Neural cell (in vitro differentiated cells): Measurements from ENCODE around the gene MYO10. TPM values are rescaled to one million over a fixed set of nuclear protein-coding genes. Genes with fewer than 3 reads are reported as not detected.

ENCODE experiments used
- H2AFZ ChIP-seq: fragments of 200-600, 300-800 bp; sonication (generic), shearing (Covaris generic); 2 replicates; pipeline ENCODE4 v1.6.0; 2014; ENCODE audit warnings: low read depth, mild to moderate bottlenecking, antibody characterized with exemption, low read length, moderate library complexity
- H3F3A ChIP-seq: fragments of 200-600 bp; shearing (Covaris generic); 2 replicates; pipeline ENCODE4 v1.6.1; 2016; ENCODE audit warnings: mild to moderate bottlenecking, moderate library complexity, mixed read lengths, antibody characterized with exemption, low read length; ENCODE audit not compliant: insufficient read depth, poor library complexity, severe bottlenecking
- H3K27ac ChIP-seq: fragments of 200-600, 300-800 bp; sonication (generic), shearing (Covaris generic); 2 replicates; pipeline ENCODE4 v1.5.1; 2014; ENCODE audit warnings: mild to moderate bottlenecking, low read length, moderate library complexity
- H3K27me3 ChIP-seq: fragments of 300-800, 200-600 bp; sonication (generic), shearing (Covaris generic); 2 replicates; pipeline ENCODE4 v1.6.0; 2014; ENCODE audit warnings: mild to moderate bottlenecking, low read depth, low read length, moderate library complexity; ENCODE audit not compliant: insufficient read depth
- H3K36me3 ChIP-seq: fragments of 300-800, 200-600 bp; sonication (generic), shearing (Covaris generic); 2 replicates; pipeline ENCODE4 v1.5.1; 2014; ENCODE audit warnings: mild to moderate bottlenecking, antibody characterized with exemption, low read length, moderate library complexity; ENCODE audit not compliant: insufficient read depth
- H3K4me2 ChIP-seq: fragments of 300-800, 200-600 bp; sonication (generic), shearing (Covaris generic); 2 replicates; pipeline ENCODE4 v1.6.0; 2014; ENCODE audit warnings: mild to moderate bottlenecking, low read length
- H3K4me3 ChIP-seq: fragments of 300-800, 200-600 bp; sonication (generic), shearing (Covaris generic); 2 replicates; pipeline ENCODE4 v1.5.1; 2014; ENCODE audit warnings: mild to moderate bottlenecking, low read length, moderate library complexity
- H3K79me2 ChIP-seq: fragments of 200-600 bp; shearing (Covaris generic); replicated peaks from 2 replicates; pipeline ENCODE4 v1.6.0; 2014; ENCODE audit warnings: mild to moderate bottlenecking, low read length, moderate library complexity; ENCODE audit not compliant: insufficient read depth
- H3K9ac ChIP-seq: fragments of 300-800, 200-600 bp; sonication (generic), shearing (Covaris generic); 2 replicates; pipeline ENCODE4 v1.6.1; 2016; ENCODE audit warnings: mild to moderate bottlenecking, low read length, mixed read lengths
- H3K9me2 ChIP-seq: fragments of 200-600 bp; shearing (Covaris generic); 2 replicates; pipeline ENCODE4 v1.6.1; 2016; ENCODE audit warnings: mild to moderate bottlenecking, low read length, mixed read lengths; ENCODE audit not compliant: insufficient read depth
- H3K9me3 ChIP-seq: fragments of 200-600, 300-800 bp; sonication (generic), shearing (Covaris generic); 2 replicates; pipeline ENCODE4 v1.6.1; 2016; ENCODE audit warnings: mild to moderate bottlenecking, mixed run types, low read length, moderate library complexity, mixed read lengths
- H4K20me1 ChIP-seq: fragments of 200-600 bp; shearing (Covaris generic); 2 replicates; pipeline ENCODE4 v1.6.1; 2016; ENCODE audit warnings: mild to moderate bottlenecking, mixed run types; ENCODE audit not compliant: insufficient read depth
- EP300 ChIP-seq: fragments of 450-650 bp; conservative IDR thresholded peaks from 2 replicates; pipeline ENCODE4 v1.6.1; 2014; ENCODE audit warnings: antibody characterized with exemption, mild to moderate bottlenecking, moderate library complexity; ENCODE audit not compliant: poor library complexity, severe bottlenecking
- EZH2 ChIP-seq: fragments of 200-600, 300-800 bp; shearing (Covaris generic), sonication (generic); IDR thresholded peaks from 2 replicates; pipeline ENCODE4 v1.6.1; 2014; ENCODE audit warnings: antibody characterized with exemption, low read length, borderline replicate concordance, mild to moderate bottlenecking; ENCODE audit not compliant: insufficient read depth, poor library complexity, severe bottlenecking
- MXI1 ChIP-seq: fragments of 450-650 bp; conservative IDR thresholded peaks from 2 replicates; pipeline ENCODE4 v1.6.1; 2014; ENCODE audit warnings: antibody characterized with exemption, mild to moderate bottlenecking; ENCODE audit not compliant: poor library complexity, severe bottlenecking
- POLR2AphosphoS5 ChIP-seq: IDR thresholded peaks from 2 replicates; pipeline ENCODE4 v1.6.1; 2012
- RAD21 ChIP-seq: fragments of 450-650 bp; conservative IDR thresholded peaks from 2 replicates; pipeline ENCODE4 v1.6.1; 2014; ENCODE audit warnings: antibody characterized with exemption, mild to moderate bottlenecking, moderate library complexity
- SMC3 ChIP-seq: fragments of 450-650 bp; conservative IDR thresholded peaks from 2 replicates; pipeline ENCODE4 v1.6.1; 2014; ENCODE audit warnings: antibody characterized with exemption, mild to moderate bottlenecking, moderate library complexity; ENCODE audit not compliant: poor library complexity
- TAF1 ChIP-seq: IDR thresholded peaks from 2 replicates; pipeline ENCODE4 v1.6.1; 2012; ENCODE audit warnings: low read depth
- polyA plus RNA-seq: library from polyadenylated mRNA; depleted of rRNA; stranded (reverse); fragments of >200 nt; gene quantifications from 2 replicates; pipeline ENCODE4 v1.2.3, GENCODE V29; 2014
- TF ChIP-seq, protein P1 (sequence below): fragments of 450-650 bp; IDR thresholded peaks from 2 replicates; pipeline ENCODE4 v1.5.1; 2014; ENCODE audit warnings: antibody characterized with exemption, mild to moderate bottlenecking, moderate library complexity; ENCODE audit not compliant: poor library complexity, severe bottlenecking
- TF ChIP-seq, protein P2 (sequence below): IDR thresholded peaks from 2 replicates; pipeline ENCODE4 v1.6.1; 2012; ENCODE audit warnings: borderline replicate concordance

Gene MYO10
- polyA plus RNA-seq, 1 donor from 2014 or later: 3.2 TPM

DNA sequence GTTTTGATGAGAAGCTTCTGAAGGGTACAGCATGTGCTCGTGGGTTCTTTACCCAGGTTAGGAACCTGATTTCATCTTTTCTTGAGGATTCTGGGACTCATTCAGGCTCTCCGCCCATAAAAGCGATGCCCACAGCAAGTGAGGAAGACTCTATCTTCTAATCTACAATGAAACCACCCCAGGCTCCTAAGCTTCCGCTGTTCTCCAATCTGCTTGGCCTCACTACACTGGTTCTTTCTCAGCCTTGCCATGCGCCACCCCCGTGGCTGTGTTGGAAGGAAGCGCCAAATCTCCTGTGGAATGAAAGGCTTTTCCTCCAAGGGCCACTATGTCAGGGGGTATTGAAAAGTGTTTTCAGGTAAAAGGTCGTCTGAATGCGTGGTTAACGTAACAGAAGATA is 135.6 kb downstream of the MYO10 start:
- Histone ChIP-seq H2AFZ (no peak overlapping the region), H3K27ac (no peak overlapping the region), H3K36me3 (no peaks in the 10 kb centered on the region), H3K9me2 (no peaks in the 10 kb centered on the region), H3K4me3 (no peak overlapping the region), H4K20me1 (no peaks in the 10 kb centered on the region), H3K4me2 (no peak overlapping the region), H3K9ac (no peak overlapping the region), H3K79me2 (no peaks in the 10 kb centered on the region), H3K27me3 (no peaks in the 10 kb centered on the region), H3F3A (no peaks in the 10 kb centered on the region), H3K9me3 (no peaks in the 10 kb centered on the region)
- TF ChIP-seq TAF1: no peak
- no peak for TF ChIP-seq POLR2AphosphoS5
- TF ChIP-seq, protein P1, sequence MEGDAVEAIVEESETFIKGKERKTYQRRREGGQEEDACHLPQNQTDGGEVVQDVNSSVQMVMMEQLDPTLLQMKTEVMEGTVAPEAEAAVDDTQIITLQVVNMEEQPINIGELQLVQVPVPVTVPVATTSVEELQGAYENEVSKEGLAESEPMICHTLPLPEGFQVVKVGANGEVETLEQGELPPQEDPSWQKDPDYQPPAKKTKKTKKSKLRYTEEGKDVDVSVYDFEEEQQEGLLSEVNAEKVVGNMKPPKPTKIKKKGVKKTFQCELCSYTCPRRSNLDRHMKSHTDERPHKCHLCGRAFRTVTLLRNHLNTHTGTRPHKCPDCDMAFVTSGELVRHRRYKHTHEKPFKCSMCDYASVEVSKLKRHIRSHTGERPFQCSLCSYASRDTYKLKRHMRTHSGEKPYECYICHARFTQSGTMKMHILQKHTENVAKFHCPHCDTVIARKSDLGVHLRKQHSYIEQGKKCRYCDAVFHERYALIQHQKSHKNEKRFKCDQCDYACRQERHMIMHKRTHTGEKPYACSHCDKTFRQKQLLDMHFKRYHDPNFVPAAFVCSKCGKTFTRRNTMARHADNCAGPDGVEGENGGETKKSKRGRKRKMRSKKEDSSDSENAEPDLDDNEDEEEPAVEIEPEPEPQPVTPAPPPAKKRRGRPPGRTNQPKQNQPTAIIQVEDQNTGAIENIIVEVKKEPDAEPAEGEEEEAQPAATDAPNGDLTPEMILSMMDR: no peak
- TF ChIP-seq, protein P2, sequence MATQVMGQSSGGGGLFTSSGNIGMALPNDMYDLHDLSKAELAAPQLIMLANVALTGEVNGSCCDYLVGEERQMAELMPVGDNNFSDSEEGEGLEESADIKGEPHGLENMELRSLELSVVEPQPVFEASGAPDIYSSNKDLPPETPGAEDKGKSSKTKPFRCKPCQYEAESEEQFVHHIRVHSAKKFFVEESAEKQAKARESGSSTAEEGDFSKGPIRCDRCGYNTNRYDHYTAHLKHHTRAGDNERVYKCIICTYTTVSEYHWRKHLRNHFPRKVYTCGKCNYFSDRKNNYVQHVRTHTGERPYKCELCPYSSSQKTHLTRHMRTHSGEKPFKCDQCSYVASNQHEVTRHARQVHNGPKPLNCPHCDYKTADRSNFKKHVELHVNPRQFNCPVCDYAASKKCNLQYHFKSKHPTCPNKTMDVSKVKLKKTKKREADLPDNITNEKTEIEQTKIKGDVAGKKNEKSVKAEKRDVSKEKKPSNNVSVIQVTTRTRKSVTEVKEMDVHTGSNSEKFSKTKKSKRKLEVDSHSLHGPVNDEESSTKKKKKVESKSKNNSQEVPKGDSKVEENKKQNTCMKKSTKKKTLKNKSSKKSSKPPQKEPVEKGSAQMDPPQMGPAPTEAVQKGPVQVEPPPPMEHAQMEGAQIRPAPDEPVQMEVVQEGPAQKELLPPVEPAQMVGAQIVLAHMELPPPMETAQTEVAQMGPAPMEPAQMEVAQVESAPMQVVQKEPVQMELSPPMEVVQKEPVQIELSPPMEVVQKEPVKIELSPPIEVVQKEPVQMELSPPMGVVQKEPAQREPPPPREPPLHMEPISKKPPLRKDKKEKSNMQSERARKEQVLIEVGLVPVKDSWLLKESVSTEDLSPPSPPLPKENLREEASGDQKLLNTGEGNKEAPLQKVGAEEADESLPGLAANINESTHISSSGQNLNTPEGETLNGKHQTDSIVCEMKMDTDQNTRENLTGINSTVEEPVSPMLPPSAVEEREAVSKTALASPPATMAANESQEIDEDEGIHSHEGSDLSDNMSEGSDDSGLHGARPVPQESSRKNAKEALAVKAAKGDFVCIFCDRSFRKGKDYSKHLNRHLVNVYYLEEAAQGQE: no peak
- TF ChIP-seq SMC3: no peak
- TF ChIP-seq EP300: no peak
- no peak for TF ChIP-seq EZH2
- no peak for TF ChIP-seq RAD21
- TF ChIP-seq MXI1: no peak

DNA sequence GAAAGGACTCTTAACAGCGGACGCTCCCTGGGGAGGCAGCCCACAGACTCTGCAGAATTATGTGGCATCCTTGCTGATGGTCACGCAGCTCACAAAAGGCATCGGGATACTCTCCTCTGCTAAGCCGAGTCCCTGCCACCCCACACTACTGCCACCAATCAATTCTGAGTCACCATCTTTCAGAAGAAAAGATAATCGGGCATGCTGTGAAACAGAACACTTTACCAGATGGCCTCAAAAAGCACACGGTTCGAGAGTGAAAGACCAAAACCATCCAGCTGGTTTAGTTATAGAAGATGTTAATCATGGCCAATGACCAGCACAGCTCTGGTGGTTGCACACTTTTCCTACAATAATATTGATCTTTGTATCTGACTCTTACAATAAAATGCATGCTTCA is 136.3 kb downstream of the MYO10 start:
- Histone ChIP-seq H3K9ac (no peak overlapping the region), H3K9me2 (no peaks in the 10 kb centered on the region), H3K4me3 (no peak overlapping the region), H3K79me2 (no peaks in the 10 kb centered on the region), H3K36me3 (no peaks in the 10 kb centered on the region), H3F3A (no peaks in the 10 kb centered on the region), H3K9me3 (no peaks in the 10 kb centered on the region), H4K20me1 (no peaks in the 10 kb centered on the region), H2AFZ (no peak overlapping the region), H3K27me3 (no peaks in the 10 kb centered on the region), H3K4me2 (no peak overlapping the region), H3K27ac (no peak overlapping the region)
- no peak for TF ChIP-seq EP300
- no peak for TF ChIP-seq TAF1
- TF ChIP-seq EZH2: no peak
- TF ChIP-seq, protein P2: no peak
- no peak for TF ChIP-seq MXI1
- TF ChIP-seq SMC3: no peak
- TF ChIP-seq, protein P1: no peak
- TF ChIP-seq POLR2AphosphoS5: no peak
- no peak for TF ChIP-seq RAD21
